ENCODE results near the gene GPR37L1. TPM values are rescaled to one million over a fixed set of nuclear protein-coding genes. Genes with fewer than 3 reads are reported as not detected.

The GPR37L1 gene
- not detected for total RNA-seq

DNA sequence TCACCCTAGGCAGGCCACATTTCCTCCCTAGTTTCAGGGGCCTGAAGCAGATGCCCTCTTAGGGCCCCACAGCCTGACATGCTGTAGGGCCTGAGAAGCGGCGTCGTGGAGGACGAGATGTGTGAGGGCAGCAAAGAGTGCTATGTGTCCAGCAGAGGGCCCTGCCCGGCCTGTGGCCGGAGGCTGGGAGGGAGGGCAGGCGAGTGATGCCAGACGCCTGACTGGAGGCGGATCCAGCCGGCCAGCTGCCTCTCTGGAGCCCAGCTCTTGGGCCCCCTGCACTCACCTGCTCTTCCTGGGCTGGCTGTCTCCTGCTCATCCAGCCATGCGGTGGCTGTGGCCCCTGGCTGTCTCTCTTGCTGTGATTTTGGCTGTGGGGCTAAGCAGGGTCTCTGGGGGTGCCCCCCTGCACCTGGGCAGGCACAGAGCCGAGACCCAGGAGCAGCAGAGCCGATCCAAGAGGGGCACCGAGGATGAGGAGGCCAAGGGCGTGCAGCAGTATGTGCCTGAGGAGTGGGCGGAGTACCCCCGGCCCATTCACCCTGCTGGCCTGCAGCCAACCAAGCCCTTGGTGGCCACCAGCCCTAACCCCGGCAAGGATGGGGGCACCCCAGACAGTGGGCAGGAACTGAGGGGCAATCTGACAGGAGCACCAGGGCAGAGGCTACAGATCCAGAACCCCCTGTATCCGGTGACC is at the start of gene GPR37L1:
TSS of gene GPR37L1 (plus strand) at position 279 of the 697 bp plus-strand sequence. CDS start at position 326, 47 bp downstream.
- ATAC-seq (no peak), DNase-seq (no peak)
- no peaks in the 10 kb centered on the region for H3K36me3 Mint-ChIP-seq (ENCODE audit: low read depth)
- H3K4me3 Mint-ChIP-seq, result no peak within 1 kb of the TSS
- intact Hi-C loops (cut with micrococcal nuclease), result loop anchor here (5.0 kb wide), 1 partner anchor 115 kb away; no protein-coding TSS in a partner anchor
- H3K9me3 Mint-ChIP-seq, result no peaks in the 10 kb centered on the region
- POLR2A ChIA-PET, result no interaction called here
- no peaks in the 10 kb centered on the region for H3K4me1 Mint-ChIP-seq (ENCODE audit: low read depth)
- no peak within 1 kb of the TSS for H3K27ac Mint-ChIP-seq
- CTCF ChIA-PET, result interaction anchor here (2.8 kb wide), 1 partner anchor 13 kb away, joined by 11 read pairs; no protein-coding TSS in a partner anchor
- peaks cover 5% of the 10 kb centered on the region for H3K27me3 Mint-ChIP-seq
- TF ChIP-seq CTCF (IDR thresholded peaks at IDR 0.05), result no peak

- POLR2A ChIA-PET, result no interaction called here
- ATAC-seq (no peak), DNase-seq (no peak)
- no peaks in the 10 kb centered on the region for H3K9me3 Mint-ChIP-seq
- no peak for TF ChIP-seq CTCF (IDR thresholded peaks at IDR 0.05)
- intact Hi-C loops (cut with micrococcal nuclease), result no loop called here
- no peaks in the 10 kb centered on the region for H3K36me3 Mint-ChIP-seq (ENCODE audit: low read depth)
- H3K27me3 Mint-ChIP-seq, result no peaks in the 10 kb centered on the region
- no peak overlapping the region for H3K4me3 Mint-ChIP-seq
- no peak overlapping the region for H3K27ac Mint-ChIP-seq
- CTCF ChIA-PET, result no interaction called here
- H3K4me1 Mint-ChIP-seq (ENCODE audit: low read depth), result no peaks in the 10 kb centered on the region
These were observed 49.5 kb upstream of the GPR37L1 start for GRCh38 chr1:202073206-202073605.

GRCh38 chr1:202074985-202075384 is 47.7 kb upstream of the GPR37L1 start:
- ATAC-seq, result no peak
- POLR2A ChIA-PET, result no interaction called here
- CTCF ChIA-PET, result interaction anchor here (1.1 kb wide), 1 partner anchor 76 kb away, joined by 3 read pairs; no protein-coding TSS in a partner anchor
- intact Hi-C loops (cut with micrococcal nuclease), result no loop called here
- no peak overlapping the region for H3K4me3 Mint-ChIP-seq
- no peak for DNase-seq
- H3K27me3 Mint-ChIP-seq, result no peaks in the 10 kb centered on the region
- H3K4me1 Mint-ChIP-seq (ENCODE audit: low read depth), result no peaks in the 10 kb centered on the region
- no peak overlapping the region for H3K27ac Mint-ChIP-seq
- H3K9me3 Mint-ChIP-seq, result no peaks in the 10 kb centered on the region
- no peak for TF ChIP-seq CTCF (IDR thresholded peaks at IDR 0.05)
- H3K36me3 Mint-ChIP-seq (ENCODE audit: low read depth), result no peaks in the 10 kb centered on the region

DNA sequence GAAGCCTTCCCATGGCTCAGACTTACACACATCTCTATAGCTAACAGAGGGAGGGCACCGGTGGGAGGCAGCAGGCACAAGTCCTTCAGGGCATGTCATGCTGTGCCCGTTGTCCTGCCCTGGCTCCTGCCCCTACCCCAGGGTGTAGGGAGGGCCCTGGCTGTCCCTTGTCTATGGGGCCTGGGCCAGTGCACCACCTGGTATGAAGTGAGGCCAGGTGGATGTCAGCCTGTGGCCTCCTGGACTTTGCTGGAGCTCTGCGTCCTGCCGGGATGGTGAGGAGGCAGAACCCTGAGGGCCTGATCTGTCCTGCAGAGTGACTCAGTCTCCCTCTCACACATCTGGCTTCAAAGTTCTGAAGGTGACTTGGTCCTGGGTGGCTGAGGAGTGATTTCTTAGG is 47.3 kb upstream of the GPR37L1 start:
- intact Hi-C loops (cut with micrococcal nuclease), result no loop called here
- no peaks in the 10 kb centered on the region for H3K27me3 Mint-ChIP-seq

More for the DNA sequence above, 47.3 kb upstream of the GPR37L1 start:
- Mint-ChIP-seq H3K36me3 (ENCODE audit: low read depth) (no peaks in the 10 kb centered on the region), H3K9me3 (no peaks in the 10 kb centered on the region), H3K4me3 (no peak overlapping the region), H3K27ac (no peak overlapping the region), H3K4me1 (ENCODE audit: low read depth) (no peaks in the 10 kb centered on the region)
- ATAC-seq, result no peak
- CTCF ChIA-PET, result interaction anchor here (1.1 kb wide), 1 partner anchor 76 kb away, joined by 3 read pairs; no protein-coding TSS in a partner anchor
- DNase-seq, result no peak
- POLR2A ChIA-PET, result no interaction called here
- TF ChIP-seq CTCF (IDR thresholded peaks at IDR 0.05), result no peak
